ENCODE data around the gene MAP3K14.

- TF ChIP-seq POLR2AphosphoS5 (IDR thresholded peaks at IDR 0.05) = no peak
- no peak for TF ChIP-seq CTCF (IDR thresholded peaks at IDR 0.05)
- no peak for TF ChIP-seq EP300 (IDR thresholded peaks at IDR 0.05)
Measured at GRCh38 chr17:45290269-45290765, 26.5 kb downstream of the MAP3K14 start.

All from suprapubic skin (tissue), 4 donors.